ENCODE data around the gene AGXT.

AGXT gene

DNA sequence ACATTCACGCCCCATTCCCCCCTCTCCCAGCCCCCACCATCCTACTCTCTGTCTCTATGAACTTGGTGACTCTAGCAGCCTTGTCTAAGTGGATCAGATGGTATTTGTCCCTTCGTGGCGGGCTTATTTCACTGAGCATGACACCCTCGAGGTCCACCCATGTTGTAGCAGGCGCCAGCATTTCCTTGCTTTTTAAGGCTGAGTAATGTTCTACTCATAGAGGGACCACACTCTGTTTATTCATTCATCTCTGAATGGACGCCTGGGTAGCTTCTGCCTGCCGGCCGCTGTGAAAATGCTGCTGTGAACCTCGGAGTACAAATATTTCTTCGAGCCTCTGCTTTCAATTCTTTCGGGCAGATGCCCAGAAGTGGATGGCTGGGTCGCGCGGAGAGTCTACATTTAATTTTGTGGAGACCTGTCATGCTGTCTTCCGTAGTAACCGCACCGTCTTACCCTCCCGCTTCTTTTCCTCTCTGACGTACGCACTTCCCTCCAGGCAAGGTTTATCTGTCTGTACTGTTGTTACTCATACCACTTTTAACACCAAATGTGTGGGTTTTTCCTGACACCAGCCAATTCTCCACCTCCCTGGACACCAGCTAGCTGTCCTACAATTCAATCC is 43.1 kb downstream of the AGXT start:
- no peaks in the 10 kb centered on the region for H3K4me1 ChIP-seq
- no peak for DNase-seq (ENCODE audit: low spot score in 2 of 2)
- no peak overlapping the region for H3K4me3 ChIP-seq
- no peaks in the 10 kb centered on the region for H3K36me3 ChIP-seq (replicated peaks)
- H3K9me3 ChIP-seq, result no peaks in the 10 kb centered on the region
- H3K27me3 ChIP-seq (ENCODE audit: low read depth), result peaks cover 36% of the 10 kb centered on the region
- in situ Hi-C loops (cut with MboI; ENCODE audit: low sequenced_read_pairs), result no loop called here

DNA sequence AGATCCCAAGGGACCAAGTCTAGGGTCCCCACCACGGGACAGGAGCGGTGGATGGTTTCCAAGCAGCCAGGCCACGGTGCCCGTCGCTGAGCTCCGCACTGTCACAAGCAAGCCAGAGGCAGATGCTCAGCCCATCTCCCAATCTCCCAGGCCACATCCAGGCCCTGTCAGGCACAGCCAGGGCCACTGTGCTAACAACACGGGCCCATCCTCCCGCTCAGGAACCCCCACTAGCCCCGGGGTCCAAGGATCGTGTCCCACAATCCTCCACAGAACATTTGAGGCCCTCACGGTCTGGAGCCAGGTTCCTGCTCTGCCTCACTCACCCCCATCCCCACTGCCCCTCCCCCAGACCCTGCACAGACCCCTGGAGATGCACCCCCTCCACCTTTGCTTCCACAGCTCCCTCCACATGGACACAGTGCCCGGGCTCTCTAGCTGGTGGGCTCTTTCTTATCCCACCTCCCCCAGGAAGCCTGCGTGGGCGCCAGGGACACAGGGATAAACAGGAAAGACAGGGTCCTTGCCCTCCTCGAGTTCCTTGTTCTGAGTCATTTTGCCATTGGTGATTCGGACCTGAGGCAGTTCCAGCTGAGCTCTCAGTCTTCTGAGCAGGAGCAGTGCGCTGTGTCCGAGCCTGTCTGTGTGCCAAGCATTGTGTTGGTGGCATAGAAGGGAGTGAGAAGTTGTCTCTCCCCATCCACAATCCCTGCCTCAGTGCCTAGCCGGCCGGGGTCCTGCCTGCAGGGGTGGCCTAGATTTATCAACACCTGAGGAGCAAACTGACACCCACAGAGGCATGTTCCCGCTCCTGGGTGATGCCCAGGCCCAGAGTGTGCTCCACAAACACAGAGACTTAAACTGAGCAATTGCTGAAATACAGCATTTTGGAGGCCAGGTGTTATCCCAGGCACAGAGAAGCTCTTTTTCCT is 44.5 kb downstream of the AGXT start:
- H3K36me3 ChIP-seq (replicated peaks), result no peaks in the 10 kb centered on the region
- H3K27me3 ChIP-seq (ENCODE audit: low read depth), result peaks cover 31% of the 10 kb centered on the region
- in situ Hi-C loops (cut with MboI; ENCODE audit: low sequenced_read_pairs), result no loop called here
- no peak for DNase-seq (ENCODE audit: low spot score in 2 of 2)
- H3K4me1 ChIP-seq, result no peaks in the 10 kb centered on the region
- H3K9me3 ChIP-seq, result no peaks in the 10 kb centered on the region
- H3K4me3 ChIP-seq, result no peak overlapping the region

DNA sequence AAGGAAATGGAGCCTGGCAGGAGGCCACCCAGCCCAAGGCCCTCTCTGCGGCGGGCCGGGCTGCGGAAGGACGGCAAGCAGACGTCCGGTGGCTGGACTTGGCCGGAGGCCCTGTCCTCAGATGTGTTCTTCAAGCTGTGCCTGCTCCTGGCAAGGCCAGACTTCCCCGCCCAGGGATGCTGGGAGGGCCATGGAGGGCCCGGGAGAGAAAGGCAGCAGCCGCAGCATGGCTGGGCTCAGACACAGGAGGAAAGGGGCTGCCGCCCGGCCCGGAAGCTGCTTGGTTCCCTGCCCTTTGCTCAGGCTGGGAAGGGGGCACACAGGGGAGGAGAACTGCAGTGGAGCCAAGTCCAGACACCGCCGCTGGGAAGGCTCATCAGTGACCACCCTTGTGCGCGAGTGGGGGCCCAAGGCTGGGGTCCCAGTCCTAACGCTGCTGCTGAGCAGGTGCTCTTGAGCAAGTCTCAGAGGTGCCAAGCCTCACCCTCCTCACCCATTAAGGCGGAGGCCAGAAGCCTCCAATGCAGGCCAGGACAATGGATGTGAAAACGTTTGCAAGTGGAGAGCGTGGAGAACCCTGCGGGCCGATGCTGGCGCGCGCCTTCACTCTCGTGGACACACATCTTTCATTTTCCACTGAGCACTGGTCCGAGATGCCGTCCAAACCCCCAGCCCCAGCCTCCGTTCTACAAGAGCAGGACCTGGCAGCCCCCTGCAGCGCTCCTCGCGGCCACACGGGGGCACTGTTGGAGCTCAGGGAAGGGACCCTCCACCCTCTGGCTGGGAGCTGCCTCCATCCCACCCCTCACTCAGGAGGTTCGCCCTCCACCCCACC is 45.4 kb downstream of the AGXT start:
- DNase-seq (ENCODE audit: low spot score in 2 of 2), result peak; percentile 12 to 88
- Histone ChIP-seq H3K4me3 (no peak overlapping the region), H3K4me1 (no peaks in the 10 kb centered on the region), H3K27me3 (ENCODE audit: low read depth) (peaks cover 31% of the 10 kb centered on the region), H3K36me3 (replicated peaks) (no peaks in the 10 kb centered on the region), H3K9me3 (no peaks in the 10 kb centered on the region)
- in situ Hi-C loops (cut with MboI; ENCODE audit: low sequenced_read_pairs), result no loop called here

DNA sequence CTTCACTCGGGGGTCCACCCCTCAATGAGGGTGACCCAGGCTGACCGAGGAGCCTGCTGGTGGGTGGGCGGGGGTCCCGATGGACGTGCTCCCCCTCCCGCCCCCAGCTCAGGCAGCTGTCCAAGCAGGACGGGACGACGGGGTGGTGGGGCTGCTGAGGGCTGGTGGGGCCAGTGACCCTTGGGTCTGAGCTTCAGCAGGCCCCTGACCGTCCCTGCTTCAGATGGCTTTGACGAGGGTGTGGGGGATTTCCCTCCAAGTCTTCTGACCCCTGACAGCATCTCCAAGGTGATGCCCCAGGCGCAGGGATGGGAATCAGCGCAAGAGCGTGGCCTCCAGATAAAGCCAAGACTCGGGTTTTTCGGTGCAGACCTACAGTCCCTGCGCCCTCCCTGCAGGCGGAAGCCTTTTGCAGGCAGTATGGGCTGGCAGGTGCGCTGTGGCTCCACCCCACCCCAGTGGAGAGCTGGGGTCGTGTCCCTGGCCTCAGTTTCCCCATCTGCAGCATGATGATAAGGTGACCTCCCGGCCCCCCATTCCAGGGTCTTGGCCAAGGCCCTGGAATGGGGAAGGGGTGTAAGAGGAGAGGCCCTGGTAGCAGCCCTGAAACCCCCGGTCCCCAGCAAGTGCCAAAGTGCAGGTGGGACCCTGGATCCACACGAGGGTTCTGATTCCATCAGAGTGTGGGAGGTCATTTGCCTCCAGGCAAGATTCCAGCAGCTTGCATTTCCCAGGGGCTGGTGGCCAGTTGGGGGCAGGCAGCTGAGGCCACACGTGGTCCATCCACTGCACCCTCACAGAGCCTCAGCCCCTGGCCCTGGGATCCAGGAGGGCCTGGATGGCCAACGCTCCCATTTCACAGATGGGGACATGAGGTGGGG is 46.3 kb downstream of the AGXT start:
- Histone ChIP-seq H3K9me3 (no peaks in the 10 kb centered on the region), H3K36me3 (replicated peaks) (no peaks in the 10 kb centered on the region), H3K4me1 (no peaks in the 10 kb centered on the region), H3K4me3 (no peak overlapping the region), H3K27me3 (ENCODE audit: low read depth) (peaks cover 26% of the 10 kb centered on the region)
- DNase-seq (ENCODE audit: low spot score in 2 of 2), result no peak
- in situ Hi-C loops (cut with MboI; ENCODE audit: low sequenced_read_pairs), result no loop called here

DNA sequence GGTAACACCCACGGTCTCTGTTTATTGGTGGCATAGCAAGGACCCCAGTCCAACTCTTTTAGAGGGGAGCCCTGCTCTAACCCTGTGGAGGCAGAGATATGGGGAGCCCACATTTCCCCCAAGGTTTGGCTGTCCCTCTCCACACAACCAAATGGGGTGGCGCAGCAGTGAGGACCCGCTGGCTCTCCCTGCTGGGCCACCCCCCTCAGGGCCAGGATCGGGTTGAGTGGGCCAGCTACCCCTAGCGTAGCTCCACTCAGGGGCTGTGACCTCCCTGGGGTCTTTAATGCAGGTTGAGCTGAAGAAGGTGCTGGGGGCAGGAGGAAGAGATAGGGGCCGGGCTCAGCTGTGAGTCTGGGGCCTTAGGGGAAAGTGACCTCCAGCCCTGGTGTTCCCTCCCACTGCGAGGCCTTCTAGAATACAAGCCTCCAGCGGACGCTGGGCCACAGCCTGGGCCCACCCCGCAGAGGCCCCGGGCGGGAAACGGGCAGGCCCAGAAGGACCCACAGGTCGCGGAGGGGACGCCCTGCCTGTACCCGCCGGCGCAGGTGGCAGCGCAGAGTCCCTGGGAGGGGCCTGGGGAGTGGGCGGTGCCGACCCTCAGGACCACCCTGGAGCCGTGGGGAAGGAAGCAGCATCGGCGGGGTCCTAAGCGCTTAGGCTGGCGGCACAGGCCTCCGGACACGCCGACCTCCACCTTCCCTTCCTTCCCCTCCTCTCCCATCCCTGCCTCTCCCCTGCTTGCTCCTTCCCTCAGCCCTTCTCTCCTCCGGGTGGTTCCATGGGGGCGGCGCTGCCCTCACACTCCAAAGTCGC is 47.1 kb downstream of the AGXT start:
- no peak overlapping the region for H3K4me3 ChIP-seq
- DNase-seq (ENCODE audit: low spot score in 2 of 2), result no peak
- H3K4me1 ChIP-seq, result no peaks in the 10 kb centered on the region
- peaks cover 19% of the 10 kb centered on the region for H3K27me3 ChIP-seq (ENCODE audit: low read depth)
- no peaks in the 10 kb centered on the region for H3K36me3 ChIP-seq (replicated peaks)
- H3K9me3 ChIP-seq, result no peaks in the 10 kb centered on the region
- in situ Hi-C loops (cut with MboI; ENCODE audit: low sequenced_read_pairs), result no loop called here

DNA sequence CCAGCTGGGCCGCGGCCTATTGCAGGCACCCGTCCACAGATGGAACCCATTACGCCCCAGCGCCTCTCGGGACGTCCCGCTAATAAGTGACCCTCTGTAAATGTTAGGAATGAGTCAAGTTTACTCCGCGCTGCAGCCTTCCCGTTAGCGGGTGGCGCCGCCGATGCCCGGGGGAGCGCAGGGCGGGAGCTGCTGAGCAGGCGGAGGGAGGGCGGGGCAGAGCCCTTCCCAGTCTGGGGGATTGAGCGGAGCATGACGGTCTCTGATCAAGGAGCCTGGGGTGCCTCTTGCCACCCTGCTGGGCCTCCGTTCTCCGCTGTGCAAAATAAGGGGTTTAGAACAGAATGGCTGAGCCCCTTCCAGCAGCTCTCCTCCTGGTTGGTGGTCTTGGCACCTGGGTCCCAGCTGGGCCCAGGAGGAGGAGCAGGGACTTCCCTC is 48.0 kb downstream of the AGXT start:
- no peak overlapping the region for H3K4me3 ChIP-seq
- no peaks in the 10 kb centered on the region for H3K9me3 ChIP-seq
- H3K27me3 ChIP-seq (ENCODE audit: low read depth), result peaks cover 10% of the 10 kb centered on the region
- peak; percentile 9 to 62 for DNase-seq (ENCODE audit: low spot score in 2 of 2)
- in situ Hi-C loops (cut with MboI; ENCODE audit: low sequenced_read_pairs), result no loop called here
- H3K4me1 ChIP-seq, result no peaks in the 10 kb centered on the region
- no peaks in the 10 kb centered on the region for H3K36me3 ChIP-seq (replicated peaks)

DNA sequence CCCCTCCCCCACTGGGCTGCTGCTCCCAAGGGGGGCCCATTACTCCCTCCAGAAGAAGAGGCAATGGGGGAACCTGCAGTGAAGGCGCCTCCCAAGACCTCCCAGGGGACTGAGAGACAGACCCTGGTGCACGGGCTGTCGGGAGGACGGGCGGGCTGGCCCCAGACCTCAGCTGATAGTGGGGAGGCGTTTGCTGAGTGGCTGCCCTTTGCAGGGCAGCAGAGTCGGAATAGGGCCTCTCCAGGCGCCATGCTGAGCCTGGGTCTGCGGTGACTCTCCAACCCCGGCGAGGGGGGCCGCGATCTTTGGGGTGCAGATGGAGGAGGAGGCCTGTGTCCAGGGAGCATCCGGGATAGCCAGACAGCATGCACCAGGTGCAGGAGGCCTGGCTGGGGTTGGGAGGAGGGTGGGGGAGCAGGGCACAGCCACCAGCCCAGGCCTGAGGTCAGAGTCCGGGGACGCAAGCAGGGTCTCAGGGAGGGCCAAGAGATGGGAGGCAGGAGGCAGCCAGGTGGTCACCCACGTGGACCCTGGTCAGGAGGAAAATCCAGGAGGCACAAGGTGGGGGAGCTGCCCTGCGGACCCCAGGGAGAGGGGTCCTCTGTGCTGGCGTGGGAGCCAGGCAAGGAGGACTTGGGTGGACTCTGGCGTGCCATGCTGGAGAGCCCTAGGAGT is 48.5 kb downstream of the AGXT start:
- no peaks in the 10 kb centered on the region for H3K36me3 ChIP-seq (replicated peaks)
- H3K9me3 ChIP-seq, result no peaks in the 10 kb centered on the region
- no peak for DNase-seq (ENCODE audit: low spot score in 2 of 2)
- H3K4me3 ChIP-seq, result no peak overlapping the region
- in situ Hi-C loops (cut with MboI; ENCODE audit: low sequenced_read_pairs), result no loop called here
- peaks cover 5% of the 10 kb centered on the region for H3K27me3 ChIP-seq (ENCODE audit: low read depth)
- no peaks in the 10 kb centered on the region for H3K4me1 ChIP-seq

DNA sequence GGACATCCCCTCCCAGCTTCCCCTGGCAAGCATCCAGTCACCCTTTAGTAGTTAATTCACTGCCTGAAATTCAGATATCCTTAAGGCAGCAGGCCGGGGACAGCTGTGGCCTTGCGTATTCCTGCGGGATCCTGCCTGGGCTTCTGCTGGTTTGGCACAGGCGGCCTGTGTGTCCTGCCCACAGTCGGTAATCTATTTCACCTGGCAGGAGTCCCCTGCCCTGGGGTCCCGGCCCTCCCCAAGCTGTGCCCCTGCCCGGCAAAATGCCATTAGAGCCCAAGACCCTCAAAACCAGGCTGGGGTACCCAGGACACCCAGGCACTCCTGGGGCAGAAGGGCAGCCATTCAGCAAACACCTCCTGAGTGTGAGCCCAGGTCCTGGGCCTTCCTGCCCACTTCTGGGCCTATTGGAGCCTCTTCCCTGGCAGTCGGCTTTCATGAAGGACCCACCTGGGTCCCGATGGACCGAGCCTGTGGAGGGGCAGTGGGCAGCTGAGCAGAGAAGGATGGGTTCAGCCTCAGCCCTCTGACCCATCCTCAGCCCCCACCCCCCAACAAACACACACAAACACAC is 49.1 kb downstream of the AGXT start:
- Histone ChIP-seq H3K4me1 (no peaks in the 10 kb centered on the region), H3K4me3 (no peak overlapping the region), H3K9me3 (no peaks in the 10 kb centered on the region), H3K27me3 (ENCODE audit: low read depth) (no peaks in the 10 kb centered on the region; the same call in 1 of the 2 replicates), H3K36me3 (replicated peaks) (no peaks in the 10 kb centered on the region)
- DNase-seq (ENCODE audit: low spot score in 2 of 2), result peak in 1 of 2 experiments; percentile 8
- in situ Hi-C loops (cut with MboI; ENCODE audit: low sequenced_read_pairs), result no loop called here

DNA sequence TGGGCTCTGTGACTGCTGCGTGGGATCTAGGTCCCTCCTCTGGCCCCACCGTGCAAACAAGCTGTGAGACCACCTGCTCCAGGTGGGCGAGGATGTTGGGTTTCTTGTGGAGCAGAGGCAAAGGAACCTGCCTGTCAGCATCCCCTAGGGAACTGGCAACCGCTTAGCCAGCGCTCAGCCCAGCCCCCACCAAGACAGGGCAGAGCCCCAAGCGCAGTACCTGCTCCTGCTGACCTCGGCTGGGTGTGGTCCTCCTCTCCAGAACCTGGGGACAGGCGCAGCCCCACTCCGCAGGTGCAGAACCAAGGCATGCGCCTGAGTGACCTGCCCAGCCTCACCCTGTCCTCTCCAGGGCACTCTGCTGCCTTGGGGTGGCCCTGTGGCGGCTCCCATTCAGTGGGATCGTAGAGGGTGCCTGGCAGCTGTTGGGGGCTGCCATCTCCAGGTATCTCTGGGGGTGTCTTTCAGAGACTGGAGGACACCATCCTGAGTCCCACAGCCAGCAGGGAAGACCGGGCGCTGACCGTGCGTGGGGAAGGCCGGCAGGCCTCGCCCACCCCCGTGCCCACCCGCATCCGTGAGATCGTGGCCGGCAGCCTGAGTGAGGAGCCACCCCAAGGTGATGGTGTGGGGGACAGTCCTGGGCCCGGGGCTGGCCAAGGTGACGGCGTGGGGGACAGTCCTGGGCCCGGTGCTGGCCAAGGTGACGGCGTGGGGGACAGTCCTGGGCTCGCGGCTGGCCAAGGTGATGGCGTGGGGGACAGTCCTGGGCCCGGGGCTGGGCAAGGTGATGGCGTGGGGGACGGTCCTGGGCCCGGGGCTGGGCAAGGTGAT is 49.9 kb downstream of the AGXT start:
- Histone ChIP-seq H3K4me1 (no peaks in the 10 kb centered on the region), H3K4me3 (no peak overlapping the region), H3K9me3 (no peaks in the 10 kb centered on the region), H3K36me3 (replicated peaks) (no peaks in the 10 kb centered on the region), H3K27me3 (ENCODE audit: low read depth) (no peaks in the 10 kb centered on the region)
- in situ Hi-C loops (cut with MboI; ENCODE audit: low sequenced_read_pairs), result no loop called here
- peak in 1 of 2 experiments; percentile 5 for DNase-seq (ENCODE audit: low spot score in 2 of 2)

DNA sequence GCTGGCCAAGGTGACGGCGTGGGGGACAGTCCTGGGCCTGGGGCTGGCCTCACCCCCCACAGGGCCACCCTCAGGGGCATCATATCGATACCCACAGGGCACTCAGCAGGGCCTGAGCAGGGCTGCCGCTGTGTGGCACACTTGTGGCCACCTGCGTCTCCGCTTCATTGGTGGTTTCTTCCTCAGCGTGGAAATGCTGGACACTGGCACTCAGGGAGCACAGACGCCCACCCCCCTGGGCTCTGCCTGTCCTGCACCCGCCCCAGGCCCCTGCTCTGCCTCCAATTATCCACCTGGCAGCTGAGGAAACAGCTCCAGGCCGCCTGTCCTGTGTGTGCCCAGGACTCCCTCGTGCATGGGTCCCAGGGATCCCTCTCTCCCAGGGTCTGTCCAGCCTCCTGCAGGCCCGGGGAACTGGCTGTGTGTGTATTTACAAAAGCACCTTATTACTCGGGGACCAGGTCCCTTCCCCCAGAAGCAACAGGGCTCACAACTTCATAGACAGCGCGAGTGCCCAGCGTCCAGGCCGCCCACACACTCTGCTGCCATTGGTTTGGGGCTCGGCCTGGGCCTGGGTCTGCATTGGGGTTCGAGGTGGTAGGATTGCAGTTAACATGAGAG is 50.6 kb downstream of the AGXT start:
- no peak overlapping the region for H3K4me3 ChIP-seq
- H3K9me3 ChIP-seq, result no peaks in the 10 kb centered on the region
- H3K36me3 ChIP-seq (replicated peaks), result no peaks in the 10 kb centered on the region
- peak in 1 of 2 experiments; percentile 6 for DNase-seq (ENCODE audit: low spot score in 2 of 2)
- no peaks in the 10 kb centered on the region for H3K27me3 ChIP-seq (ENCODE audit: low read depth)
- no peaks in the 10 kb centered on the region for H3K4me1 ChIP-seq
- in situ Hi-C loops (cut with MboI; ENCODE audit: low sequenced_read_pairs), result no loop called here

All from HAP-1 (cell line).